Mesodermal cell (in vitro differentiated cells): ENCODE results near the gene DOLPP1.
A peak's percentile ranks its signal among the peaks of the same experiment; 100 is the strongest.
"Not testable (repeated sequence)": the region's sequence is repeated elsewhere in the genome, so short reads cannot be mapped to it uniquely, and the experiment has no call there.

Experiments used
- H3K27ac ChIP-seq: 2 replicates; pipeline ENCODE4 v1.7.0; 2013; ENCODE audit warnings: mild to moderate bottlenecking, low read depth, low read length, moderate library complexity; ENCODE audit not compliant: severe bottlenecking
- H3K36me3 ChIP-seq: 2 replicates; pipeline ENCODE4 v1.7.1; 2013; ENCODE audit warnings: mild to moderate bottlenecking, low read length, moderate library complexity; ENCODE audit not compliant: control insufficient read depth, insufficient read depth
- H3K4me1 ChIP-seq: one replicate; pipeline ENCODE4 v1.7.1; 2013; ENCODE audit warnings: mild to moderate bottlenecking, low read length; ENCODE audit not compliant: insufficient read depth, control insufficient read depth, poor library complexity, severe bottlenecking
- H3K4me3 ChIP-seq: 2 replicates; pipeline ENCODE4 v1.7.0; 2013; ENCODE audit warnings: low read length, control low read depth, mild to moderate bottlenecking; ENCODE audit not compliant: insufficient read depth, poor library complexity, severe bottlenecking; ENCODE audit errors: extremely low read depth
- H3K9me3 ChIP-seq: 2 replicates; pipeline ENCODE4 v1.7.1; 2013; ENCODE audit warnings: mild to moderate bottlenecking, low read length, moderate library complexity; ENCODE audit not compliant: control insufficient read depth
- WGBS, 2 experiments: methylation state at CpG; one replicate each; pipeline ENCODE4 v1.1.5; 2013; ENCODE audit warnings: missing lambda C conversion rate in 2 of 2; ENCODE audit not compliant: insufficient coverage in 2 of 2; 5-methylcytosine and 5-hydroxymethylcytosine counted together

The DOLPP1 gene

DNA sequence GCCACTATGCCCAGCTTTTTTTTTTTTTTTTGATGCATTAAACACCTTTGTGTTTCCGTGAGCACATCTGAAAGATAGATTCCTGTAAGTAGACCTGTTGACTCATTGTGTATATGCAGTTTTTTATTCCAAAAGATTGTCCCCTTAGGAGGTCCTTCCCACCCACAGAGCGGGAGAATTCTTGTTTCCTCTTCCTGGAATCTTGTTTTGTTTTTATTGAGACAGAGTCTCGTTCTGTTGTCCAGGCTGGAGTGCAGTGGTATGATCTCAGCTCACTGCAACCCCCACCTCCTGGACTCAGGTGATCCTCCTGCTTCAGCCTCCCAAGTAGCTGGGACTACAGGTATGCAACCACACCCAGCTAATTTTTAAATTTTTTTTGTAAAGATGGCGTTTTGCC is 37.9 kb downstream of the DOLPP1 start:
- H3K27ac ChIP-seq: no peak overlapping the region
- H3K36me3 ChIP-seq: peaks cover 33% of the 10 kb centered on the region
- no peaks in the 10 kb centered on the region for H3K9me3 ChIP-seq
- no peak overlapping the region for H3K4me3 ChIP-seq
- peaks cover 5% of the 10 kb centered on the region for H3K4me1 ChIP-seq
- 89 to 92% methylated on average over 1 of the region's 4 CpGs for WGBS, 2 experiments

GRCh38 chr9:129121483-129121882 is 40.6 kb downstream of the DOLPP1 start:
- 89 to 91% methylated on average over 3 of the region's 3 CpGs for WGBS, 2 experiments
- H3K27ac ChIP-seq: no peak overlapping the region
- H3K4me1 ChIP-seq: no peaks in the 10 kb centered on the region
- H3K36me3 ChIP-seq: peaks cover 49% of the 10 kb centered on the region
- H3K9me3 ChIP-seq: no peaks in the 10 kb centered on the region
- H3K4me3 ChIP-seq: no peak overlapping the region

DNA sequence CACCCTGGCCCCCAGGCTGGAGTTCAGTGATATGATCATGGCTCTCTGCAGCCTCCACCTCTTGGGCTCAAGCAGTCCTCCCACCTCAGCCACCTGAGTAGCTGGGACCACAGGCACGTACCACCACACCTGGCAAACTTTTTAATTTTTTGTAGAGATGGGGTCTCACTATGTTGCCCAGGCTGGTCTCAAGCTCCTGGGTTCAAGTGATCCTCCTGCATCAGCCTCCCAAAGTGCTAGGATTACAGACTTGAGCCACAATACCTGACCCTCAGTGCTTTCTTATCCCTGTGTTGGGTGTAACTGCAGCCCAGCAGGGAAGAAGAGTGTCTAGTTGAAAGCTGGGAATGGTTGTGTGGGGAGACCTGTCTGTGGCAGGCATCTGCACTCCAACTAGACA is 41.2 kb downstream of the DOLPP1 start:
- H3K27ac ChIP-seq: no peak overlapping the region
- 100% methylated on average over 1 of the region's 1 CpG; no CpG with 5 or more reads in 1 of the 2 experiments for WGBS, 2 experiments
- H3K4me1 ChIP-seq: peaks cover 5% of the 10 kb centered on the region
- peaks cover 49% of the 10 kb centered on the region for H3K36me3 ChIP-seq
- no peaks in the 10 kb centered on the region for H3K9me3 ChIP-seq
- H3K4me3 ChIP-seq: no peak overlapping the region

DNA sequence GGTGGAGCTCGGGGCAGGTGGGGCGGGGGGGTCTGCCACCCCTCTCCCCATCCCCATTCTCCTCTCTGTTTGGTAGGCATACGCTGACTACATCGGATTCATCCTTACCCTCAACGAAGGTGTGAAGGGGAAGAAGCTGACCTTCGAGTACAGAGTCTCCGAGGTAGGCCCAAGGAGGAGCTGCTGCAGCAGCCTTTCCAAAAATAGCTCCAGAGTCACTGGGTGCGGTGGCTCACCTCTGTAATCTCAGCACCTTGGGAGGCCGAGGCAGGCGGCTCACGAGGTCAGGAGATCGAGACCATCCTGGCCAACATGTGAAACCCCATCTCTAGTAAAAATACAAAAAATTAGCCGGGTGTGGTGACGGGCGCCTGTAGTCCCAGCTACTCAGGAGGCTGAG is 42.1 kb downstream of the DOLPP1 start:
- not testable (repeated sequence) for H3K9me3 ChIP-seq, H3K27ac ChIP-seq, H3K4me1 ChIP-seq, H3K4me3 ChIP-seq
- WGBS, 2 experiments: 86 to 96% methylated on average over 6 to 13 of the region's 15 CpGs
- peaks cover 57% of the 10 kb centered on the region for H3K36me3 ChIP-seq

DNA sequence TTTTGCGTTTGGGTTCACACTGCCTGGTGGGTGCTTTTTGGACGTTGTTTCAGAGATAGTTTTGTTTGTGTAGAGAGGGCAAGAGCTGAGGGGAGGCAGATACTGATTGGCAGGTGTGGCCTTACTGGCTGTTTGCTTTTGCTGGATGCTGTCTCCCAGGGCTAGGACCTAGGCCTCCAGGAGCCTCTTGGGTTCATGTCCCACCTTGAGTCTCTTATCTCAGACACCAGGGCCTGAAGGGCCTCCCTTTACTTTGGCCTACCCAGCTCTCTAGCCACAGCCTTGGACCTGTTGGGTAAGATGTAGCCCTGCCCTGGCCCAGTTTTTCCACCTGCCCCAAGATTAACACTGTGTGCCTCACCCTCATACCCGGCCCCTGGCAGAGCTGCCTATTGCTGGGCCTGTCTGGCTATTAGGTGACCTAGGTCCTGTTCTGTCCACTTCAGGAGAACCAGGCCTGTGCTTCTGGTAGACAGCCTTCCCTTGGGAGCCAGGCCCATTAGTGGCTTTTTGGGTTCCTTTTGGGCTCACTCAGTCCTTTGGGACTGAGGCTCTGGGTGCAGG is 43.7 kb downstream of the DOLPP1 start:
- 87 to 100% methylated on average over 1 to 3 of the region's 3 CpGs for WGBS, 2 experiments

DNA sequence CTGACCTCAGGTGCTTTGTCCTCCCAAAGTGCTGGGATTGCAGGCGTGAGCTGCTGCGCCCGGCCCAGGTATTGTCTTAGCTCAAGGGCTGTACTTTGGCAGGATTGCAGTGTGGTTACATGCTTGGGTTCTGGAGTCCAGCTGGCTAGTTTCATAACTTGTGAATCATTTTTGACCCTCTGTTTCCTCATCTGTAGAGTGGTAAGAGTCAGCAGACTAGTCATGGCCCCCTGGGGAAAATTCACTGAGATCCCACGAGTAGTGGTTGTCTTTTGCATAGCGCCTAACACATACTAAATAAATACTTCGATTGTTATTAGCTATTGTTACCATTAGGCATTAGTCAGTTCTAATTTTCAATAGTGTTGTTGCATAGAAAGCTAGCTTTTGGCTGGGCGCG is 44.6 kb downstream of the DOLPP1 start:
- no peak overlapping the region for H3K27ac ChIP-seq
- no peaks in the 10 kb centered on the region for H3K9me3 ChIP-seq
- H3K4me1 ChIP-seq: peaks cover 8% of the 10 kb centered on the region
- WGBS, 2 experiments: 94 to 95% methylated on average over 2 to 5 of the region's 8 CpGs
- H3K36me3 ChIP-seq: peaks cover 67% of the 10 kb centered on the region
- H3K4me3 ChIP-seq: no peak overlapping the region

More for the DNA sequence above, 43.7 kb downstream of the DOLPP1 start:
- Histone ChIP-seq H3K9me3 (no peaks in the 10 kb centered on the region), H3K36me3 (peaks cover 61% of the 10 kb centered on the region), H3K4me3 (no peak overlapping the region), H3K4me1 (peaks cover 8% of the 10 kb centered on the region), H3K27ac (no peak overlapping the region)

- Histone ChIP-seq H3K27ac (peak overlapping the region; percentile 76), H3K36me3 (peaks cover 62% of the 10 kb centered on the region)
Observed at GRCh38 chr9:129126749-129127618, 46.1 kb downstream of the DOLPP1 start.

DNA sequence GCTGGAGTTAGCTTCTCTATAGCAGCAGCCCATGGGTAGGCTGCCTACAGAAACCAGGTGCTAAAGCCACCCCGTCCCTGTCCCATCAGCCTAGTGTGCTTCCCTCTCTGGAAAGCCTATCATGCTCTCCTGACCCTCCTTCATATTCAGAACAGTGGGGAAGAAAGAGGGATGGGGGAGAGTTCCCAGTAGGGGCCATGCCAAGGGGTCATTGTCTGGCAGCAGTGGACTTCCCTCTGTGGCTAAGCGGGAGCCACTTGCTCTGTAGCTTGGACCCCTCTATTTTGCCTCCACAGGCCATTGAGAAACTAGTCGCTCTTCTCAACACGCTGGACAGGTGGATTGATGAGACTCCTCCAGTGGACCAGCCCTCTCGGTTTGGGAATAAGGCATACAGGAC is 47.8 kb downstream of the DOLPP1 start:
- Histone ChIP-seq H3K4me3 (no peak overlapping the region), H3K36me3 (peaks cover 64% of the 10 kb centered on the region), H3K9me3 (no peaks in the 10 kb centered on the region), H3K27ac (no peak overlapping the region), H3K4me1 (peaks cover 8% of the 10 kb centered on the region)
- 96 to 100% methylated on average over 4 of the region's 5 CpGs for WGBS, 2 experiments

More at GRCh38 chr9:129126749-129127618, 46.1 kb downstream of the DOLPP1 start:
- peaks cover 8% of the 10 kb centered on the region for H3K4me1 ChIP-seq
- WGBS, 2 experiments: 57 to 64% methylated on average over 9 to 10 of the region's 10 CpGs
- H3K4me3 ChIP-seq: no peak overlapping the region
- no peaks in the 10 kb centered on the region for H3K9me3 ChIP-seq

DNA sequence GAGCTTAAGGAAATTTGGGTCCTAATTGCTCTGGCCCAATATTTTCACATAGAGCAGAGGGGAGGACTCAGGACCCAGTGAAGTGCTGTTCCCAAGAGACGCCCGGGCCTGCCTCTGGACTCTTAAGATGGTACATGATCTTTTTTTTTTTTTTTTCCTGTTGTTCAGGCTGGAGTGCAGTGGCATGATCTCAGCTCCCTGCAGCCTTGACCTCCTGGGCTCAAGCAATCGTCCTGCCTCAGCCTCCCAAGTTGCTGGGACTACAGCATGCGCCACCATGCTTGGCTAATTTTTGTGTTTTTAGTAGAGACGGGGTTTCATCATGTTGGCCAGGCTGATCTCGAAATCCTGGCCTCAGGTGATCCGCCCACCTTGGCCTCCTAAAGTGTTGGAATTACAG is 49.4 kb downstream of the DOLPP1 start:
- whole genome bisulfite sequencing, 2 experiments: 93 to 100% methylated on average over 4 of the region's 7 CpGs
- H3K9me3 ChIP-seq, H3K4me3 ChIP-seq, H3K4me1 ChIP-seq, H3K27ac ChIP-seq: not testable (repeated sequence)
- peaks cover 64% of the 10 kb centered on the region for H3K36me3 ChIP-seq

DNA sequence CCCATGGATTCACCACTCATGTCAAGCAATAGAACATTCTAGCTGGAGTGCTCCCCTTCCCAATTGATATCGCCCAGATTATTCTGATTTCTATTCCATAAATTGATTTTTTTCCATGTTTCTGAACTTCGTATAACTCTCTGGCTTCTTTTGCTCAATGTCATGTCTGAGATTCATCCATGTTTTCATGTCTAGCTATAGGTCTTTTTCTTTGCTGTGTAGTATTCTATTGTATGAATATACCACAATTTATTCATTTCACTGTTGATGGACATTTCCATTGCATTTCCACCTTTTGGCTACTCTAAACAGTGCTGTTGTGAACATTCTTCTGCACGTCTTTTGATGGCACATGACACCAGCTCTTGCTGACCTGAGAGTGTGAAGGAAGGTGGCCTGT is 49.9 kb downstream of the DOLPP1 start:
- H3K9me3 ChIP-seq: no peaks in the 10 kb centered on the region
- 45 to 57% methylated on average over 2 to 3 of the region's 3 CpGs for WGBS, 2 experiments
- H3K4me1 ChIP-seq: peaks cover 8% of the 10 kb centered on the region
- no peak overlapping the region for H3K27ac ChIP-seq
- peaks cover 66% of the 10 kb centered on the region for H3K36me3 ChIP-seq
- no peak overlapping the region for H3K4me3 ChIP-seq
